Measurements from ENCODE around the gene FIZ1.

DNA sequence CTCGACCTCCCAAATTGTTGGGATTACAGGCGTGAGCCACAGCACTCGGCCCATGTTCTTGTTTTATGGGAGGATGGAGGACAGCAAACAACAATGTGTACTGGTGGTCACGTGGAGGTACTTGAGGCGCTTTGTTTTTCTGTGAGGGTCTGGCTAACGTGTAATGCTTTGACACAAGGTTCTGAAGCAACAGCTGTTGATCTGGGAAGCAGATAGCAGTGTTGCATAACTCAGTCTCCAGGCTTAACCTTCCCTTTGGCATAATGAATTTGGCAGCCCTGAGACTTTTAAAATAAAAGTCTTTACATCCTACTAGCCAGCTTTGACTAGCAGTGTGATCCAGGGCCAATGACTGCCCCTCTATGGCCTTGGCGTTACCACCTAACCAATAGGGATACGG is 34.5 kb upstream of the FIZ1 start:
- TF ChIP-seq, protein P1, sequence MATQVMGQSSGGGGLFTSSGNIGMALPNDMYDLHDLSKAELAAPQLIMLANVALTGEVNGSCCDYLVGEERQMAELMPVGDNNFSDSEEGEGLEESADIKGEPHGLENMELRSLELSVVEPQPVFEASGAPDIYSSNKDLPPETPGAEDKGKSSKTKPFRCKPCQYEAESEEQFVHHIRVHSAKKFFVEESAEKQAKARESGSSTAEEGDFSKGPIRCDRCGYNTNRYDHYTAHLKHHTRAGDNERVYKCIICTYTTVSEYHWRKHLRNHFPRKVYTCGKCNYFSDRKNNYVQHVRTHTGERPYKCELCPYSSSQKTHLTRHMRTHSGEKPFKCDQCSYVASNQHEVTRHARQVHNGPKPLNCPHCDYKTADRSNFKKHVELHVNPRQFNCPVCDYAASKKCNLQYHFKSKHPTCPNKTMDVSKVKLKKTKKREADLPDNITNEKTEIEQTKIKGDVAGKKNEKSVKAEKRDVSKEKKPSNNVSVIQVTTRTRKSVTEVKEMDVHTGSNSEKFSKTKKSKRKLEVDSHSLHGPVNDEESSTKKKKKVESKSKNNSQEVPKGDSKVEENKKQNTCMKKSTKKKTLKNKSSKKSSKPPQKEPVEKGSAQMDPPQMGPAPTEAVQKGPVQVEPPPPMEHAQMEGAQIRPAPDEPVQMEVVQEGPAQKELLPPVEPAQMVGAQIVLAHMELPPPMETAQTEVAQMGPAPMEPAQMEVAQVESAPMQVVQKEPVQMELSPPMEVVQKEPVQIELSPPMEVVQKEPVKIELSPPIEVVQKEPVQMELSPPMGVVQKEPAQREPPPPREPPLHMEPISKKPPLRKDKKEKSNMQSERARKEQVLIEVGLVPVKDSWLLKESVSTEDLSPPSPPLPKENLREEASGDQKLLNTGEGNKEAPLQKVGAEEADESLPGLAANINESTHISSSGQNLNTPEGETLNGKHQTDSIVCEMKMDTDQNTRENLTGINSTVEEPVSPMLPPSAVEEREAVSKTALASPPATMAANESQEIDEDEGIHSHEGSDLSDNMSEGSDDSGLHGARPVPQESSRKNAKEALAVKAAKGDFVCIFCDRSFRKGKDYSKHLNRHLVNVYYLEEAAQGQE (IDR thresholded peaks at IDR 0.05; ENCODE audit: borderline replicate concordance) = no peak
- TF ChIP-seq, protein P2, sequence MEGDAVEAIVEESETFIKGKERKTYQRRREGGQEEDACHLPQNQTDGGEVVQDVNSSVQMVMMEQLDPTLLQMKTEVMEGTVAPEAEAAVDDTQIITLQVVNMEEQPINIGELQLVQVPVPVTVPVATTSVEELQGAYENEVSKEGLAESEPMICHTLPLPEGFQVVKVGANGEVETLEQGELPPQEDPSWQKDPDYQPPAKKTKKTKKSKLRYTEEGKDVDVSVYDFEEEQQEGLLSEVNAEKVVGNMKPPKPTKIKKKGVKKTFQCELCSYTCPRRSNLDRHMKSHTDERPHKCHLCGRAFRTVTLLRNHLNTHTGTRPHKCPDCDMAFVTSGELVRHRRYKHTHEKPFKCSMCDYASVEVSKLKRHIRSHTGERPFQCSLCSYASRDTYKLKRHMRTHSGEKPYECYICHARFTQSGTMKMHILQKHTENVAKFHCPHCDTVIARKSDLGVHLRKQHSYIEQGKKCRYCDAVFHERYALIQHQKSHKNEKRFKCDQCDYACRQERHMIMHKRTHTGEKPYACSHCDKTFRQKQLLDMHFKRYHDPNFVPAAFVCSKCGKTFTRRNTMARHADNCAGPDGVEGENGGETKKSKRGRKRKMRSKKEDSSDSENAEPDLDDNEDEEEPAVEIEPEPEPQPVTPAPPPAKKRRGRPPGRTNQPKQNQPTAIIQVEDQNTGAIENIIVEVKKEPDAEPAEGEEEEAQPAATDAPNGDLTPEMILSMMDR (IDR thresholded peaks at IDR 0.05; ENCODE audit: poor library complexity, severe bottlenecking) = no peak
- no peak for TF ChIP-seq RAD21 (conservative IDR thresholded peaks at IDR 0.05)
- TF ChIP-seq POLR2AphosphoS5 (IDR thresholded peaks at IDR 0.05) = no peak
- no peak for TF ChIP-seq EP300 (conservative IDR thresholded peaks at IDR 0.05; ENCODE audit: poor library complexity, severe bottlenecking)
- no peak for TF ChIP-seq TAF1 (IDR thresholded peaks at IDR 0.05; ENCODE audit: low read depth)
